ENCODE measurements around the gene PPP6C.

GRCh38 chr9:125233678-125234077, 44.1 kb upstream of the PPP6C start:
- no peak for TF ChIP-seq POLR2AphosphoS5 (IDR thresholded peaks at IDR 0.05; ENCODE audit: low read depth, low read length)
- TF ChIP-seq POLR2A (IDR thresholded peaks at IDR 0.05; ENCODE audit: low read depth, low read length) = no peak
- TF ChIP-seq TAF1 (IDR thresholded peaks at IDR 0.05; ENCODE audit: borderline replicate concordance, low read depth, low read length) = no peak
